GM19025 (cell line): ENCODE measurements around the gene MOCOS.
A peak's percentile ranks its signal among the peaks of the same experiment; 100 is the strongest.
"Not testable (repeated sequence)": the region's sequence is repeated elsewhere in the genome, so short reads cannot be mapped to it uniquely, and the experiment has no call there.

Experiments used
- ATAC-seq: cut with Tn5 transposase; IDR thresholded peaks from one replicate; pipeline ENCODE4 v1.9.1; 2021; ENCODE audit warnings: mild to moderate bottlenecking, low read depth, moderate library complexity; ENCODE audit not compliant: unreplicated experiment

MOCOS gene, protein sequence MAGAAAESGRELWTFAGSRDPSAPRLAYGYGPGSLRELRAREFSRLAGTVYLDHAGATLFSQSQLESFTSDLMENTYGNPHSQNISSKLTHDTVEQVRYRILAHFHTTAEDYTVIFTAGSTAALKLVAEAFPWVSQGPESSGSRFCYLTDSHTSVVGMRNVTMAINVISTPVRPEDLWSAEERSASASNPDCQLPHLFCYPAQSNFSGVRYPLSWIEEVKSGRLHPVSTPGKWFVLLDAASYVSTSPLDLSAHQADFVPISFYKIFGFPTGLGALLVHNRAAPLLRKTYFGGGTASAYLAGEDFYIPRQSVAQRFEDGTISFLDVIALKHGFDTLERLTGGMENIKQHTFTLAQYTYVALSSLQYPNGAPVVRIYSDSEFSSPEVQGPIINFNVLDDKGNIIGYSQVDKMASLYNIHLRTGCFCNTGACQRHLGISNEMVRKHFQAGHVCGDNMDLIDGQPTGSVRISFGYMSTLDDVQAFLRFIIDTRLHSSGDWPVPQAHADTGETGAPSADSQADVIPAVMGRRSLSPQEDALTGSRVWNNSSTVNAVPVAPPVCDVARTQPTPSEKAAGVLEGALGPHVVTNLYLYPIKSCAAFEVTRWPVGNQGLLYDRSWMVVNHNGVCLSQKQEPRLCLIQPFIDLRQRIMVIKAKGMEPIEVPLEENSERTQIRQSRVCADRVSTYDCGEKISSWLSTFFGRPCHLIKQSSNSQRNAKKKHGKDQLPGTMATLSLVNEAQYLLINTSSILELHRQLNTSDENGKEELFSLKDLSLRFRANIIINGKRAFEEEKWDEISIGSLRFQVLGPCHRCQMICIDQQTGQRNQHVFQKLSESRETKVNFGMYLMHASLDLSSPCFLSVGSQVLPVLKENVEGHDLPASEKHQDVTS

DNA sequence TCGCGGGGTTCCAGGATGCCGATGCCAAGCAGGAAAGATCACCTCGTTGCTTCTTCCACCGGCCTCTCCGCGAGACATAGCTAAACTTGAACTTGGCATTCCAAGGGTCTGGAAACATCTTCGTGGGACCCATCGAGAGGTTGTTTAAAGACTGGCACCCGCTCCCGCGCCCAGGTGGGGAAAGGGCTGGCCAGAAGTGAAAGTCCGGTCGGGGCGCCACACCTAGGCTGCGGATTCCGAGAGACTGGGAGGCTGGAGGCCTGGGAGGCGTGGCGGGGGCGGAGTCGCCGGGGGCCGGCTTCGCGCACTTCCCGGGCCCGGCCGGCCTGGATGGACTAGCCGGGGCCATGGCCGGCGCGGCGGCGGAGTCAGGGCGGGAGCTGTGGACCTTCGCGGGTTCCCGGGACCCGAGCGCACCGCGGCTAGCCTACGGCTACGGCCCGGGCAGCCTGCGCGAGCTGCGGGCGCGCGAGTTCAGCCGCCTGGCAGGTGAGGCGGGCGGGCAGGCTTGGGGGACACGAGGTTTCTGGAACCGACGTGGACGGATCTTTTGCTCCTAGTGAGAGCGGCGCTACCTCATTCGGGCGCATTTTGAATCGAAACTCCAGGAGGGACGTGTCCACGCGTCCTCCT is at the start of gene MOCOS:
TSS of gene MOCOS (plus strand) at position 305 of the 633 bp plus-strand sequence. CDS start at position 348, 43 bp downstream.
- ATAC-seq, result peak; percentile 66

DNA sequence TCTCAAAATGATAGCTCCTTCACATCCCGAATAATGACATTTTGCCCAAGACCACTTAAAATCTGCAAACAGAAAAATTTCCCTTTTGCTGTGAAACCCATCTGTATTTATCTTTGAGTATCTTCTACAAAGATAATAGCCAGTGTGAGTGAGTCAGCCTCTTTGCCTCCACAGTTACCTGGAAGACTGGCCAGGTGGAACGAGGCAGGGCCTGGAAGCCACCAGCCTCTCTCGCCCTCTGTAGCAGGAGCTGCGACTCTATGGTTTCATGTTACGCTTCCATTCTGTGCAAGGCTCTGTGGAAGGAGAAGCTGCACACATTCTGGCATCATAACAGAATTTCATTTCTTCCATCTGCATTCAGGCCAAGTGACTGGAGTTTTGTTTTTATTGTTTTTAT is 48.1 kb upstream of the MOCOS start:
- ATAC-seq, result no peak

DNA sequence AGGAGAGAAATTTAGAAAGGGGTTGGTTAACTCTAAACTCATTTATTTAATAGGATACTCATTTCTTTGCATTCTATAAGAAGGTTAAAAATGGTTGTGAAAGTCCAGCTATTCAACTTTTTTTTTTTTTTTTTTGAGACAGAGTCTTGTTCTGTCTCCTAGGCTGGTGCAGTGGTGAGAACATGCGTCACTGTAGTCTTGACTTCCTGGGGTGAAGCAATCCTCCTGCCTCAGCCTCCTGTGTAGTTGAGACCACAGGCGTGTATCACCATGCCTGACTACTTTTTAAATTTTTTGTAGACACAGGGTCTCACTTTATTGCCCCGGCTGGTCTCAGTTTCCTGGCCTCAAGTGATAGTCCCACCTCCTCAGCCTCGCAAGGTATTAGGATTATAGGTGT is 45.7 kb upstream of the MOCOS start:
- no peak for ATAC-seq

DNA sequence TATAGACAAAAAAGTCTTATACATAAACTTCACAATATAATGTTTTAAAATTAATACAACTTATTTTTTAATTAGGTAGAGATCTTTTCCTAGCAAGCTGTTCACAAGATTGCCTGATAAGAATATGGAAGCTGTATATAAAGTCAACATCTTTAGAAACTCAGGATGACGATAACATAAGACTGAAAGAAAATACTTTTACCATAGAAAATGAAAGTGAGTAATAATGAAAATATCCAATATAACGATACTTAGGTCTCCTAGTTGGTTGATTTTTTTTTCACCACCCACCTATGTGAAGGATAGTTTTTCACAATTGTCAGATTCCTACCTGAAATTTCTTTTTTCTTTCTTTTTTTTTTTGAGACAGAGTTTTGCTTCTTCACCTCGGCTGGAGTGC is 44.5 kb upstream of the MOCOS start:
- no peak for ATAC-seq

DNA sequence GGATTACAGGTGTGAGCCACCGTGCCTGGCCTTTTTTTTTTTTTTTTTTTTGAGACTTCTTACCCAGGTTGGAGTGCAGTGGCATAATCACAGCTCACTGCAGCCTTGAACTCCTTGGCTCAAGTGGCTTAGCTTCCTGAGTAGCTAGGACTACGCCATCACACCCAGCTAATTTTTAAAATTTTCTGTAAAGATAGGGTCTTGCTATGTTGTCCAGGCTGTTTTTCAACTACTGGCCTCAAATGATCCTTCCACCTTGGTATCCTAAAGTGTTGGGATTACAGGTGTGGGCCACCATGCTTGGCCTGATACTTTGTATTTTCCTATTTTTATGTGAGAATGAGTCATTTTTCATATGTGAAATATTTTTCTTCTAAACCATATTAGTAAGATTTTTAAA is 43.9 kb upstream of the MOCOS start:
- no peak for ATAC-seq

DNA sequence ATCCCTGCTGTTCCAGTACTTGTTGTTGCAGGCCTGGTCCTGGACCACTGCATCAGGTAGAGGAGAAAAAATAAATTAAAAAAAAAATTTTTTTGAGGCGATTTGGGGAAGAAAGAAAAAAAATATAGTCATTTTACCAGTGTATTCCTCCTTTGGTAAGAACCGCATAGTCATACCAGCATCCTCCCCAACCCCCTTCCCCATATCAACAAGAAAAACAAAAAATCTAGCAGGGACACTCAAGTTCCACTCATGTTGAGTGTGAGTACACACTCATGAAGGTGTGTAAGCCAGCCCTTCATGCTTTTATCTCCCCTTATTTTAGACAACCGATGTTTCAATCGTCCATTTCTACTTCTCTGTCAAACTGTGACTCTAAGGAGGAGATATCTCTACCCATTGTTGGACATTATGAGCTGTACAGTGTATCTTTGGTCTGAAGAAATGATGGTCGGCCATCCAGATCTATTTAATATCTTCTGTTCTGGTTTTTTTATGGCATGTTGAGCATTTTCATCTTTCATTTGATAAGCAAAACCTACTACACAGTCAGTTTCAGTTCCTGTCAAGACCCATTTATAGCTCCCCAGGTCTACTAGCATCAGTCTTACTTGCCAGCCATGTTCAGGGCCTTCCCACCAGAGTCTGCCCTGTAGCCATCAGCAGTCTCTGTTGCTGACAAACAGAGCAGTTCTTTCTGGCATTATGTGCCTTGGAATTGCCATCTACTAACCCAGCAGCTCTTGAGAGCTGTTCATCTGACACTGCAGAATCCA is 37.6 kb upstream of the MOCOS start:
- peak; percentile 93 for ATAC-seq

DNA sequence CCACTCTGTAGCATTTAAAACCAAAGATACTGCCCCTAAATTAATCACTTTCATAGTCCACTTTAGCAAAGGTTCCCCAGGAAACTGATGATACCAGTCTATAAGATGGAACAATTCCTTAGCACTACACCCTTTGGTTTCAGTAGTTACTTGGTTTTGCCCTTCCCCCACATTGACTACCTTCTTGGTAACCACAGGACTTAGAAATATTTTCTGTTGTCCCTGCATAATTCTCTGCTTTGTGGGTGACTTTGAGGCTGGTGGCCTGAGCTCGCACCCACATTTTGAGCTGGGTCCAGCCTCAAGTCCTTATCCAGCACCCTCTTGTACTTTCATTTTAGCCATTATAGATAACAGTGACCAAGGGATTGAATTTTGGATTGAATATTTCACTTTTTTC is 34.5 kb upstream of the MOCOS start:
- no peak for ATAC-seq

DNA sequence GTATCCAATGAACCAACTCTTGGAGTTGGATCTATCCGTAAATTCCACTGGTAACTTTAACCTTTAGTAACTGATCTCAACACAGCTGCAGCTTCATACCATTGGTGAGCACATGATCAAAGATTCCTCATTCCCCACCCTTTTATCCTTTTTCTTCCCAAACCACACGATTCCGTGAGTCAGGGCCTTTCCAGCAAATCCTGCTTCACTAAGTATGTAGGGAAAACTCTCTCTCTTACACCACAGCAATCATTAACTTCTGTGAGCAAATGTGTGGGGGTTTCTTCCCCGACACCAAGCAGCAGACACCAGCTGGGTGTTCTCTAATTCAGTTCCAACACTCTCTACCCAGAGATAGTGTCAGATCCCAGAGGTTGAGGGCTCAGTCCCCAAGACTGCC is 34.1 kb upstream of the MOCOS start:
- no peak for ATAC-seq

DNA sequence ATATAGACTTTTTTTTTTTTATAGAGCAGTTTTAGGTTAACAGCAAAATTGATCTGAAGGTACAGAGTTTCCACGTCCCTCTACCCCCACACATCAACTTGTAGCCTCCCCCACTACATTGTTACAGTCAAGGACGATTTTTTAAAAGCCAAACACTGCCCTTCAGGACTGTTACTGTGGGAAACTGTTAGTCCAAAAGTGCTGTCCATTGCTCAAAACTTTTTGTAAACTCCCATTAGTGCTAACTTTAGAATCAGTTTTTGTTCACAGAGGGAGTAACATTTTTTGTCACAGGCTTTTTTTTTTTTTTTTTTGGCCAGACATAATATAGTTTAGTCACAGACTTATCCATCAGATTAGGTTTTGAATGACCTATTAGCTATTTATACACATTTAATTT is 33.5 kb upstream of the MOCOS start:
- ATAC-seq, result no peak

DNA sequence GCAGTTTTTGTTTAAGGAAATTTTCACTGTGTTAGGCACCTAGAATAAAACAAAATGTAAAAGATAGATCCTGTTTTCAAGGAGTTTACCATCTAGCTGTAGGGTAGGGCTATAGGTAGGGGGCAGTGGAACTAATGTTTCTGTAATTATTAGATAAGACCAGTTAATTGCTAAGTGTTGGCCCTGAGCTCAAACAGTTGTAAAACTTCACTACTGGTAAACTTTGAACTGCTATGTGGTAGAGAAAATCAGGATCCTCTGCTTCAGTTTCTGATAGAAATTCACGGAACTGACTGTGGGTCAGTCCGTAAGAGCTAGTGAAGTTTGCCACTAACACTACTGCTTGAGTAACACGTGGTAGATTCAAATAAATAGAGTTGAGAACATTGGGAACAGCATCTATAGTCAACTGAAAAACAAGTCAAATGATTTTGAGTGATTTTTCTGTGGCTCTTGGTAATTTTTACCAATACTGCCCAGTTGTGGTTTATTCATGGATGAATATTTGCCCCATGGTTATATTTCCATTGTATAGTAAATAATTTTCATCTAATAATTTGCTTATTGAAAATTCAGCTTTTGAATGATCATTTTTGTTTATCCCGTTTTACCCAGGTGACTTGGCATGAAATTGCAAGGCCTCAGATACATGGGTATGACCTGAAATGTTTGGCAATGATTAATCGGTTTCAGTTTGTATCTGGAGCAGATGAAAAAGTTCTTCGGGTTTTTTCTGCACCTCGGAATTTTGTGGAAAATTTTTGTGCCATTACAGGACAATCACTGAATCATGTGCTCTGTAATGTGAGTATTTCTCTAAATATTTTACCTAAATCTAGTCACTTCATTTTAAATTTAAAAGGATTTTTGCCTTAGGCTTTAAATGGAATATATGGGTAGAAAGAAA is 31.2 kb upstream of the MOCOS start:
- ATAC-seq, result no peak

DNA sequence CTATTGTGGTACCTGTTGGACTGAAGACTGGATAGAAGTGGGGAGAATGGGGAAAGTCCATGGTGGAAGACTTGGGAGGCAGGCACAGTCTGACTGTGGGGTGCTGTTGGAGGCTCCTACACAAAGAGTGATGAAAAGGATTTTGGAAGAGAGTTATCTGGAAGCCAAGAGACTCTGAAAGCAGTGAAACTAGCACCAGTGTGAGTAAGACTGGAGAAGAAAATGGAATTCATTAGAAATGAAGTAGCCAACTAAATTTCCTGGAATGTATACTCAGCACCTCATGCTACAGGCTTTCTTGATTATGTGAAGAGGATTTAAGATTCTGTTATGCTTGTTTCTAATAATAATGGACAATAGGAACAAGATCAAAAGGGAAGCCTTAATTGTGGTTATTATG is 29.9 kb upstream of the MOCOS start:
- ATAC-seq, result no peak

DNA sequence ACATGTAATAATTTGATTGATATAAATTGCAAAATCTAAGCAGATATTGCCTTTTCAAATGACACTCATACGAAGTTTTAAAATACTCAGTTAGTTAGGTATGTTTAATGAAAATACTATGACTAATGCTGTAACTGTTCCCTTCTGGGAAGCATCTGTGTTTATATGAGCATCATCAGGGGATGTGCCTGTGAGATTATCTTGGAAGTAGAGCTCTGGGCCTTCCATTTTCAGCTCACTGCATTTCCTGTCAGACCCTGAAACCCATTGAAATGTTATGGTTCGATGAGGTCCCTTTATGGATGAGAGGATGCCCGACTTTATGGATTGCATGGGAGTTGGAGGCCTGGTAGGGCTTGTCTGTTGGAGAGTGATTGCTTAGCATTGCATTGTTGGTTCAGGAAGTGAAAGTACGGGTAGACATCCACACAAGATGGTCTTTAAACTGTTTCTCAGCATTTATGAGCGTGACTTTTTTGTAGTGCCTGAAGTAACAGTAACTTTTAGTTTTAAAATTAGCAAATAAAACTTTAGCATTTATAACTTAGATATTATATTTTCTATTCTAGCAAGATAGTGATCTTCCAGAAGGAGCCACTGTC is 28.9 kb upstream of the MOCOS start:
- no peak for ATAC-seq

DNA sequence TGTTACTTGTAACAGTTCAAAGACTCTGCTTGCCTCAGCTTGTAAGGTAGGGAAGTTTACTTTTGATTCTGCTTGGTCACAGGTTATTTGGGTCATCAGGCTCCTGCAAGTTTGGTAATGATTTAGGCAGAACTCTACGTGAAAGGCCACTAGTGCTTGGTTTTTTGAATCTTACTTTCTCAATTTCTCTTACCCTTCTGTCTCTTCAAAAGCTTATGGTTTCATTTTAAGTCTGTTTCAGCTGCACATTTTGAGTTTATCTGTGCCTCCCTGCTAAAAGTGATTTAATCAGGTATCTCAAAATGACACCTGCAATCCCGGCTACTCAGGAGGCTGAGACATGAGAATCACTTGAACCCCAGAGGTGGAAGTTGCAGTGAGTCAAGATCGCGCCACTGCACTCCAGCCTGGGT is 26.3 kb upstream of the MOCOS start:
- ATAC-seq, result no peak

DNA sequence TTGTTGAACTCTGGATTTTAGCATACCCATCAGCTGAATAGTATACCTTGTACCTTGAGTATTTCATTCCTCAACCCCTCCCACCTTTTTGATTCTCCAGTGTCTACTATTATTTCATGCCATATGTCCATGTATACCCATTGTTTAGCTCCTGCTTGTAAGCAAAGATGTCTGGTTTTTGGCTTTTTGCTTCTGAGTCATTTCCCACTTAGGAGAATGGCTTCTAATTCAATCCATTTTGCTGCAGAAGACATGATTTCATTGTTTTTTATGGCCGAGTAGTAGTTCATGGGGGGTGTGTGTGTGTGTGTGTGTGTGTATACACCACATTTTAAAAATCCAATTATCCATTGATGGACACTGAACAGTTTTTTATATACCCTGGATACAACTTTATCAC is 24.3 kb upstream of the MOCOS start:
- ATAC-seq, result no peak

DNA sequence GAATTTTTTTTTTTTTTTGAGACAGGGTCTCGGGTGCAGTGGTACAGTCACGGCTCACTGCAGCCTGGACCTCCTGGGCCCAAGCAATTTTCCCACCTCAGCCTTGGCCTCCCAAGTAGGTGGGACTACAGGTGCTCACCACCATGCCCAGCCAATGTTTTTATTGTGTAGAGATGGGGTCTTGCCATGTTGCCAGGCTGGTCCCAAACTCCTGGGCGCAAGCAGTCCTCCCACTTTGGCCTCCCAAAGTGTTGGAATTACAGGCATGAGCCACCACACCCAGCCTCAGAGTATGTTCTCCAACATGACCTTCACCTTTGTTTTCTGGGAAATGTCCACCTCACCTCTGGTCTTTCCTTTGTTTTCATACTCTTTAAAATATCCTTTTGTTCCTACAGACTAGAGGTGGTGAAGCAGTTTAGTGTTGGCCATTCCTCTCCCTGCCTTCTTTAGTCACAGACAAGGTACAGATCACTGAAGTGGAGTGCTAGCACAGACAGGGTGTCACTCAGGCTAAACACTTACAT is 19.5 kb upstream of the MOCOS start:
- ATAC-seq, result no peak

DNA sequence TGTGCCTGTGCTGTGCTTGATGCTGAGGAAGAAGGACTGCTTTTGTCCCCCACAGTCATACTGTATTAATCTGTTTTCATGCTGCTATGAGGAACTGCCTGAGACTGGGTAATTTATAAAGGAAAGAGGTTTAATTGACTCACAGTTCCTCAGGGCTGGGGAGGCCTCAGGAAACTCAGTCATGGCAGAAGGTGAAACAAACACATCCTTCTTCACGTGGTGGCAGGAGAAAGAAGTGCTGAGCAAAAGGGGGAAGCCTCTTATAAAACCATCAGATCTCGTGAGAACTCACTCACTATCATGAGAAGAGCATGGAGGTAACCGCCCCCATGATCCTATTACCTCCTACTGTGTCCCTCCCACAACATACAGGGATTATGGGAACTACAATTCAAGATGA is 19.0 kb upstream of the MOCOS start:
- not testable (repeated sequence) for ATAC-seq

DNA sequence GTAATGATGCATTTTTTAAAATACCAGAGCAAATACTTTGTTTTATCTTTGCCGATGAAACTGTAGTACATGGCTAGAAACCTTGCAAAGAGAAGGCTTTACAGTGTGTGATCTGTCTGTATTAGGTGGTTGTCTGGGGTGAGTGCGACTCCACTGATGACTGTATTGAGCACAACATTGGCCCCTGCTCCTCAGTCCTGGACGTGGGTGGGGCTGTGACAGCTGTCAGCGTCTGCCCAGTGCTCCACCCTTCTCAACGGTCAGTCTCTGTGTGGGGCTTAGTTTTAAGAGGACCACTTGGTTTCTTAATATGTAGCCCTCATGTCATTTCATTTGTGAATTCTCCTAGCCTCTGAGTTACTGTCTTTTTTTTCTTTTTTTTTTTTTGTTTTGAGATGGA is 17.4 kb upstream of the MOCOS start:
- ATAC-seq, result no peak

DNA sequence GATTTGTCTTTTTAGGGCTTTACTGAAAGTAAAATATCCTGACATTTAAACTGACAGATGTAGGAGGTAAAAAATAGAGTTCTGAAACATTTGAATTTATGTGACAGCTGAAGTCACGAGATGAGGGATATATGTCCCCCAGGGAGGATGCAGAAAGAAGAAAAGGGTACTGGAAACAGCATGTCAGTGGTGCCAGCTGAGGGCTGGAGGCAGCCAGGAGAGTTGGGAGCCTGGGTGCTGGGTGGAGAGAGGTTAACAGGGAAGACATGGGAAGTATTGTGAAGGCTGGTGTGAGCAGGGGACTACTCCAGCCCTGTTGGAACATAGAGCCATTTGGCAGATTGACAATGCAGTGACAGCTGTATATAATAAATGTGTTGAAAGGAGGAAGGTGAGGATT is 11.8 kb upstream of the MOCOS start:
- no peak for ATAC-seq

DNA sequence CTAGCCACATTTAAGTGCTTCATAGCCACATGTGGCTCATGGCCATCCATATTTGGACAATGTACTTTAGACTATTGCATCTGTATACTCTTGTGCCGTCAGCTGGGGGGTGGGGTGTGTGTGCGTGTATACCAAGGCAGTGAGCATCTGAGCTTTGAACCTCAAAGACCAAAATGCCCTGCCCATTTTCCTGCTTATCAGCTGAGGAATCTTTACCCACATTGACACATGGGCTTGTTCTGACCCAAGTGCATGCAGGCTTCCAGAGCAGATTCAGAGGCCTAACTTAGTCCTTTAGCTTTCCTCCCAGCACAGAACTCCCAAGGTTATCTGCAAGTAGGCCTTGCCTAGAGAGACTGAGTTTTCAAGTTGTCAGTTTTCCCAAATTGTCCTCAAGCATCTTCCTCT is 11.1 kb upstream of the MOCOS start:
- no peak for ATAC-seq
